Sigmoid colon (tissue), 4 donors: ENCODE data around the gene GBX1.

Source experiments
- CTCF ChIP-seq, 4 experiments: fragments of 450-650 bp in 3 of 4; fragments of 200-600 bp in 1 of 4; IDR thresholded peaks; one replicate each; pipeline ENCODE4 v1.5.1; 2016 to 2019; ENCODE audit warnings: antibody characterized with exemption in 4 of 4, mild to moderate bottlenecking in 3 of 4, moderate library complexity in 2 of 4
- EP300 ChIP-seq, 4 donors: sonication (generic); formaldehyde crosslinking; IDR thresholded peaks; one replicate each; pipeline ENCODE4 v1.6.1; 2017; ENCODE audit warnings: antibody characterized with exemption in 4 of 4
- POLR2AphosphoS5 ChIP-seq, 4 donors: sonication (generic); formaldehyde crosslinking; IDR thresholded peaks; one replicate each; pipeline ENCODE4 v1.6.1; 2017; ENCODE audit warnings: antibody characterized with exemption in 4 of 4

- TF ChIP-seq CTCF (IDR thresholded peaks at IDR 0.05), result no peak
- TF ChIP-seq EP300 (IDR thresholded peaks at IDR 0.05), result no peak
- no peak for TF ChIP-seq POLR2AphosphoS5 (IDR thresholded peaks at IDR 0.05)
These were observed 6.1 kb upstream of the GBX1 start for GRCh38 chr7:151173386-151174245.
